SK-N-SH treated with all-trans-retinoic acid at 6 μM for 48 hours (cell line): ENCODE data around the gene ADAP1.

ENCODE experiments used
- ARNTL ChIP-seq: fragments of 450-650 bp; formaldehyde crosslinking; IDR thresholded peaks from 2 replicates; pipeline ENCODE4 v1.5.0; 2020; ENCODE audit warnings: low read depth, mild to moderate bottlenecking, moderate library complexity, borderline replicate concordance
- PATZ1 ChIP-seq: fragments of 250-450 bp; sonication (Bioruptor Pico); IDR thresholded peaks from 2 replicates; pipeline ENCODE4 v1.8.0; 2020; ENCODE audit warnings: mild to moderate bottlenecking, moderate library complexity, borderline replicate concordance
- TOX ChIP-seq: fragments of 250-450 bp; sonication (Bioruptor Pico); IDR thresholded peaks from 2 replicates; pipeline ENCODE4 v1.8.0; 2021; ENCODE audit warnings: mild to moderate bottlenecking, moderate library complexity, borderline replicate concordance
- ZFP3 ChIP-seq: fragments of 250-450 bp; sonication (Bioruptor Pico); IDR thresholded peaks from 2 replicates; pipeline ENCODE4 v1.5.0; 2020; ENCODE audit warnings: mild to moderate bottlenecking, moderate library complexity
- ZNF565 ChIP-seq: fragments of 450-650 bp; formaldehyde crosslinking; conservative IDR thresholded peaks from 2 replicates; pipeline ENCODE4 v1.5.0; 2020; ENCODE audit warnings: low read depth, mild to moderate bottlenecking, moderate library complexity
- ZNF8 ChIP-seq: fragments of 450-650 bp; formaldehyde crosslinking; IDR thresholded peaks from 2 replicates; pipeline ENCODE4 v1.5.0; 2020; ENCODE audit warnings: mild to moderate bottlenecking, moderate library complexity
- TF ChIP-seq, protein P1 (sequence below): fragments of 250-450 bp; sonication (Bioruptor Pico); IDR thresholded peaks from 2 replicates; pipeline ENCODE4 v1.5.1; 2021; ENCODE audit warnings: mild to moderate bottlenecking, moderate library complexity

DNA sequence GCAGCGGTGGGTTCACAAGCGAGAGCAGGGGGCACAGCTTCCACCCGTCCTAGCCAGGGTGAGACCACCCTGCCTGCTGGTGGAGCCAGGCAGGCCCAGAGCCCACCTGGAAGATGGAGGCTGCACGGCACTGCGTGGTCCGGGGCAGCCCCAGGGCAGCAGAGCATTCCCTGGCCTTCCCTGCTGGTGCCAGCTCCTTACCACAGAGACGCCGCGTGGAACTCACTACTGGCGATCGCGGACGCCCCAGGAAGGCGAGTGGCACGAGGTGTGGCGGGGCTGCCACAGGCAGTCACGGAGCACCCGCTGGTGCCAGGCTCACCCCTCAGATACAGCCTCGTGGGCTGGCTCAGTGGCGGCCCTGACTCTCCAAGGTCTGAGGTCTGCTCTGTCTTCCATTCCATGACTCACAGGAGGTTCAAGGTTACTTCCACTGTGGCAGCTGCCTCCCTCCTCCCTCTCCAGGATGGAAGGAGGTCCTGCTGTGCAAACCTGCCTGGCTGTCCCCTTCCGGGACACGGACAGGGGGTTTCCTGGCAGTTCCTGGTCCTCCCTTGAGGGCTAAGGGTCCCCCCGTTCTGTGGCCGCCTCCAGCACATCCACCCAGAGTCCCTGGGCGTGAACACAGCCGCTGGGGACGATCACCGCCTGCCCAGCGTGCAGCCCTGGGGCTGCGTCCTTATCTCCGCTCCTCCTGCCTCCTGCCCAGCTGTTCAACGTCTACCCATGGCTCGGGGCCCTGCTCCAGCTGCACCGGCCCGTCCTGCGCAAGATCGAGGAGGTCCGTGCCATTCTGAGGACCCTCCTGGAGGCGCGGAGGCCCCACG lies 31.6 kb upstream of the ADAP1 start:
- no peak for TF ChIP-seq TOX (CRISPR knock-in tag)
- no peak for TF ChIP-seq ZNF8 (CRISPR knock-in tag)
- no peak for TF ChIP-seq ZNF565 (CRISPR knock-in tag)
- no peak for TF ChIP-seq ZFP3
- no peak for TF ChIP-seq ARNTL (CRISPR knock-in tag)
- TF ChIP-seq, protein P1, sequence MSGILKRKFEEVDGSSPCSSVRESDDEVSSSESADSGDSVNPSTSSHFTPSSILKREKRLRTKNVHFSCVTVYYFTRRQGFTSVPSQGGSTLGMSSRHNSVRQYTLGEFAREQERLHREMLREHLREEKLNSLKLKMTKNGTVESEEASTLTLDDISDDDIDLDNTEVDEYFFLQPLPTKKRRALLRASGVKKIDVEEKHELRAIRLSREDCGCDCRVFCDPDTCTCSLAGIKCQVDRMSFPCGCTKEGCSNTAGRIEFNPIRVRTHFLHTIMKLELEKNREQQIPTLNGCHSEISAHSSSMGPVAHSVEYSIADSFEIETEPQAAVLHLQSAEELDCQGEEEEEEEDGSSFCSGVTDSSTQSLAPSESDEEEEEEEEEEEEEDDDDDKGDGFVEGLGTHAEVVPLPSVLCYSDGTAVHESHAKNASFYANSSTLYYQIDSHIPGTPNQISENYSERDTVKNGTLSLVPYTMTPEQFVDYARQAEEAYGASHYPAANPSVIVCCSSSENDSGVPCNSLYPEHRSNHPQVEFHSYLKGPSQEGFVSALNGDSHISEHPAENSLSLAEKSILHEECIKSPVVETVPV = no peak
- no peak for TF ChIP-seq PATZ1 (CRISPR knock-in tag)
